Neural progenitor cell (in vitro differentiated cells): ENCODE data around the gene B4GALT4.
"Not testable (repeated sequence)": the region's sequence is repeated elsewhere in the genome, so short reads cannot be mapped to it uniquely, and the experiment has no call there.

Source experiments
- EZH2 ChIP-seq: fragments of 200-600 bp; sonication (generic); IDR thresholded peaks from 2 replicates; pipeline ENCODE4 v1.6.1; 2017; ENCODE audit warnings: antibody characterized with exemption, mild to moderate bottlenecking, moderate library complexity
- TF ChIP-seq, protein P1 (sequence below): fragments of 200-600 bp; sonication (generic); IDR thresholded peaks from 2 replicates; pipeline ENCODE4 v1.5.1; 2017; ENCODE audit warnings: antibody characterized with exemption, mild to moderate bottlenecking

DNA sequence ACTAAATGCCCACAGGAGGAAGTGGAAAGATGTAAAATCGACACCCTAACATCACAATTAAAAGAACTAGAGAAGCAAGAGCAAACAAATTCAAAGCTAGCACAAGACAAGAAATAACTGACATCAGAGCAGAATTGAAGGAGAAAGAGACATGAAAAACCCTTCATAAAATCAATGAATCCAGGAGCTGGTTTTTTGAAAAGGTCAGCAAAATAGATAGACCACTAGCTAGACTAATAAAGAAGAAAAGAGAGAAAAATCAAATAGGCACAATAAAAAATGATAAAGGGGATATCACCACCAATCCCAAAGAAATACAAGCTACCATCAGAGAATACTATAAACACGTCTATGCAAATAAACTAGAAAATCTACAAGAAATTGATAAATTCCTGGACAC, 29.5 kb upstream of the B4GALT4 start:
- TF ChIP-seq, protein P1, sequence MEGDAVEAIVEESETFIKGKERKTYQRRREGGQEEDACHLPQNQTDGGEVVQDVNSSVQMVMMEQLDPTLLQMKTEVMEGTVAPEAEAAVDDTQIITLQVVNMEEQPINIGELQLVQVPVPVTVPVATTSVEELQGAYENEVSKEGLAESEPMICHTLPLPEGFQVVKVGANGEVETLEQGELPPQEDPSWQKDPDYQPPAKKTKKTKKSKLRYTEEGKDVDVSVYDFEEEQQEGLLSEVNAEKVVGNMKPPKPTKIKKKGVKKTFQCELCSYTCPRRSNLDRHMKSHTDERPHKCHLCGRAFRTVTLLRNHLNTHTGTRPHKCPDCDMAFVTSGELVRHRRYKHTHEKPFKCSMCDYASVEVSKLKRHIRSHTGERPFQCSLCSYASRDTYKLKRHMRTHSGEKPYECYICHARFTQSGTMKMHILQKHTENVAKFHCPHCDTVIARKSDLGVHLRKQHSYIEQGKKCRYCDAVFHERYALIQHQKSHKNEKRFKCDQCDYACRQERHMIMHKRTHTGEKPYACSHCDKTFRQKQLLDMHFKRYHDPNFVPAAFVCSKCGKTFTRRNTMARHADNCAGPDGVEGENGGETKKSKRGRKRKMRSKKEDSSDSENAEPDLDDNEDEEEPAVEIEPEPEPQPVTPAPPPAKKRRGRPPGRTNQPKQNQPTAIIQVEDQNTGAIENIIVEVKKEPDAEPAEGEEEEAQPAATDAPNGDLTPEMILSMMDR: not testable (repeated sequence)
- TF ChIP-seq EZH2: not testable (repeated sequence)
